ENCODE data around the gene GRIK4.

Gene GRIK4

GRCh38 chr11:120723751-120724150, 212.2 kb downstream of the GRIK4 start:
- no peak for TF ChIP-seq SIN3A (IDR thresholded peaks at IDR 0.05; ENCODE audit: borderline replicate concordance, insufficient read depth, low read length)
- no peak for TF ChIP-seq TAF1 (IDR thresholded peaks at IDR 0.05; ENCODE audit: borderline replicate concordance, insufficient read depth, low read length)
- TF ChIP-seq REST (IDR thresholded peaks at IDR 0.05; ENCODE audit: insufficient read depth in 1 of 2, low read depth in 2 of 2, low read length in 2 of 2), result no peak
- TF ChIP-seq POLR2AphosphoS5 (IDR thresholded peaks at IDR 0.05; ENCODE audit: low read depth, low read length), result no peak
- no peak for TF ChIP-seq FOXP2 (optimal IDR thresholded peaks at IDR 0.05; ENCODE audit: borderline replicate concordance, extremely low read depth, extremely low read length, insufficient read depth)

GRCh38 chr11:120727752-120728151, 216.2 kb downstream of the GRIK4 start:
- TF ChIP-seq REST (IDR thresholded peaks at IDR 0.05; ENCODE audit: insufficient read depth in 1 of 2, low read depth in 2 of 2, low read length in 2 of 2) (no peak), POLR2AphosphoS5 (IDR thresholded peaks at IDR 0.05; ENCODE audit: low read depth, low read length) (no peak)

DNA sequence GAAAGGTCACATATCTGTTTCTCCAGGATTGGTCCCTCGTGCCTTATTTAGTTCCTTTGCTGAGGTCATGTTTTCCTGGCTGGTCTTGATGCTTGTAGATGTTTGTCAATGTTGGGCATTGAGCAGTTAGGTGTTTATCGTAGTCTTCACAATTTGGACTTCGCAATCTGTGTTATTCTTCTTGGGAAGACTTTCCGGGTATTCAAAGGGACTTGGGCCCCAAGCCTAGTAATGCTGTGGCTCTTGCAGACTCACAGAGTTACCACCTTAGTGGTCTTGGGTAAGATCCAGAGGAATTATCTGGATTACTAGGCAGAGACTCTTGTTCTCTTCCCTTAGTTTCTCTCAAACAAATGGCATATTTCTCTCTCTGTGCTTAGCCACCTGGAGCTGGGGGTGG, 223.5 kb downstream of the GRIK4 start:
- TF ChIP-seq REST (IDR thresholded peaks at IDR 0.05; ENCODE audit: insufficient read depth in 1 of 2, low read depth in 2 of 2, low read length in 2 of 2), result no peak
- TF ChIP-seq FOXP2 (optimal IDR thresholded peaks at IDR 0.05; ENCODE audit: borderline replicate concordance, extremely low read depth, extremely low read length, insufficient read depth), result no peak
- TF ChIP-seq SIN3A (IDR thresholded peaks at IDR 0.05; ENCODE audit: borderline replicate concordance, insufficient read depth, low read length), result no peak
- TF ChIP-seq POLR2AphosphoS5 (IDR thresholded peaks at IDR 0.05; ENCODE audit: low read depth, low read length), result no peak
- TF ChIP-seq TAF1 (IDR thresholded peaks at IDR 0.05; ENCODE audit: borderline replicate concordance, insufficient read depth, low read length), result no peak

- TF ChIP-seq REST (IDR thresholded peaks at IDR 0.05; ENCODE audit: insufficient read depth in 1 of 2, low read depth in 2 of 2, low read length in 2 of 2) (no peak), TAF1 (IDR thresholded peaks at IDR 0.05; ENCODE audit: borderline replicate concordance, insufficient read depth, low read length) (no peak), FOXP2 (optimal IDR thresholded peaks at IDR 0.05; ENCODE audit: borderline replicate concordance, extremely low read depth, extremely low read length, insufficient read depth) (no peak), SIN3A (IDR thresholded peaks at IDR 0.05; ENCODE audit: borderline replicate concordance, insufficient read depth, low read length) (no peak), POLR2AphosphoS5 (IDR thresholded peaks at IDR 0.05; ENCODE audit: low read depth, low read length) (no peak)
Measured at GRCh38 chr11:120738516-120739046, 227.0 kb downstream of the GRIK4 start.

DNA sequence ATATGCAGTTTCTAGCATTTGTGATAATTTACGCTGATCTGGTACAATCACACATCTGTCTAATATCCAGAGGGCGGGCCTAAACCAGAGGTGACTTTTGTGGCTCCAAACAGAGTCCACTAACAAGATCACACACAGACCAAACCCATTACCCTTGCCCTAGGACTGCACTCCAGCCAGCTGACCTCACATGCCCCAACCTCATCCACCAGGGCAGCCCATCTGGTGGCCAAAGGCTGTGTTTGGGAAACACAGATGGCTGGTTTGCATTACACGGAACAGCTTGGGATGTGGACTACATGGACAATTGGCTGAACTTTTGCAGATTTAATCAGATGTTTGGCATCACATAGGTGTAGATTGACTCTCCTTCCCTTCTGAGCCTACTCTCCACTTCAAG, 228.2 kb downstream of the GRIK4 start:
- no peak for TF ChIP-seq TAF1 (IDR thresholded peaks at IDR 0.05; ENCODE audit: borderline replicate concordance, insufficient read depth, low read length)

All from PFSK-1 (cell line).